Large intestine (tissue), 3 donors: ENCODE results near the gene C11orf91. TPM values are rescaled to one million over a fixed set of nuclear protein-coding genes. Genes with fewer than 3 reads are reported as not detected.
"Not testable (repeated sequence)": the region's sequence is repeated elsewhere in the genome, so short reads cannot be mapped to it uniquely, and the experiment has no call there.

ENCODE experiments used
- DNase-seq, 2 donors: peaks; one replicate each; pipeline versions ENCODE4 v3.0.0 to v3.0.0-alpha.2; 2013
- H3K27ac ChIP-seq: one replicate; pipeline ENCODE4 v1.5.1; 2013; ENCODE audit warnings: low read length
- H3K27me3 ChIP-seq: 2 replicates; pipeline ENCODE4 v1.6.1; 2013; ENCODE audit warnings: low read length; ENCODE audit not compliant: control insufficient read depth, insufficient read depth
- H3K36me3 ChIP-seq: 2 replicates; pipeline ENCODE4 v1.6.1; 2013; ENCODE audit warnings: low read length; ENCODE audit not compliant: control insufficient read depth, insufficient read depth
- H3K4me1 ChIP-seq: one replicate; pipeline ENCODE4 v1.6.1; 2013; ENCODE audit warnings: low read length; ENCODE audit not compliant: control insufficient read depth, insufficient read depth
- H3K4me3 ChIP-seq: one replicate; pipeline ENCODE4 v1.5.1; 2013; ENCODE audit warnings: low read length
- H3K9me3 ChIP-seq: one replicate; pipeline ENCODE4 v1.6.1; 2013; ENCODE audit warnings: mild to moderate bottlenecking, low read depth, low read length, moderate library complexity; ENCODE audit not compliant: control insufficient read depth
- WGBS: methylation state at CpG from one replicate; pipeline ENCODE4 v1.1.5; 2013; ENCODE audit warnings: low lambda C conversion rate; ENCODE audit not compliant: insufficient coverage; 5-methylcytosine and 5-hydroxymethylcytosine counted together
- polyA plus RNA-seq: library from polyadenylated mRNA; unstranded; fragments of 120-200 nt; gene quantifications from one replicate; pipeline ENCODE4 v1.2.1, GENCODE V29; 2013

The C11orf91 gene
- polyA plus RNA-seq, 1 donor, result not detected

GRCh38 chr11:33734441-33735270 is 34.0 kb upstream of the C11orf91 start:
- Histone ChIP-seq H3K9me3 (no peaks in the 10 kb centered on the region), H3K36me3 (peaks cover 4% of the 10 kb centered on the region), H3K27ac (peak overlapping the region; percentile 72), H3K4me1 (peaks cover 16% of the 10 kb centered on the region), H3K27me3 (no peaks in the 10 kb centered on the region), H3K4me3 (peak overlapping the region; percentile 67)
- WGBS, result 61% methylated on average over 3 of the region's 15 CpGs
- DNase-seq, result peak in 1 of 2 donors; percentile 32

GRCh38 chr11:33733980-33734379 is 33.4 kb upstream of the C11orf91 start:
- Histone ChIP-seq H3K27me3 (no peaks in the 10 kb centered on the region), H3K9me3 (no peaks in the 10 kb centered on the region), H3K4me1 (peaks cover 16% of the 10 kb centered on the region), H3K4me3 (no peak overlapping the region), H3K36me3 (peaks cover 4% of the 10 kb centered on the region), H3K27ac (no peak overlapping the region)
- no peak for DNase-seq
- 100% methylated on average over 1 of the region's 7 CpGs for WGBS

- WGBS, result 94% methylated on average over 3 of the region's 9 CpGs
- Histone ChIP-seq H3K27me3 (no peaks in the 10 kb centered on the region), H3K9me3 (no peaks in the 10 kb centered on the region), H3K36me3 (peaks cover 4% of the 10 kb centered on the region), H3K27ac (no peak overlapping the region), H3K4me3 (no peak overlapping the region), H3K4me1 (peaks cover 13% of the 10 kb centered on the region)
- no peak for DNase-seq
Observed at GRCh38 chr11:33731723-33732531, 31.3 kb upstream of the C11orf91 start.

- 86% methylated on average over 5 of the region's 7 CpGs for WGBS
- H3K4me3 ChIP-seq, result no peak overlapping the region
- DNase-seq, result no peak
- H3K27ac ChIP-seq, result no peak overlapping the region
- H3K27me3 ChIP-seq, result no peaks in the 10 kb centered on the region
- peaks cover 8% of the 10 kb centered on the region for H3K4me1 ChIP-seq
- H3K9me3 ChIP-seq, result no peaks in the 10 kb centered on the region
- peaks cover 4% of the 10 kb centered on the region for H3K36me3 ChIP-seq
Observed at GRCh38 chr11:33730716-33731115, 30.1 kb upstream of the C11orf91 start.

GRCh38 chr11:33729072-33729664 is 28.5 kb upstream of the C11orf91 start:
- H3K9me3 ChIP-seq, H3K4me3 ChIP-seq, H3K4me1 ChIP-seq, H3K27me3 ChIP-seq, DNase-seq, H3K27ac ChIP-seq, H3K36me3 ChIP-seq: not testable (repeated sequence)
- WGBS, result no CpG with 5 or more reads among the region's 5 CpGs

GRCh38 chr11:33727539-33727938 is 26.9 kb upstream of the C11orf91 start:
- no CpG with 5 or more reads among the region's 1 CpG for WGBS
- H3K4me1 ChIP-seq, result peaks cover 17% of the 10 kb centered on the region

DNA sequence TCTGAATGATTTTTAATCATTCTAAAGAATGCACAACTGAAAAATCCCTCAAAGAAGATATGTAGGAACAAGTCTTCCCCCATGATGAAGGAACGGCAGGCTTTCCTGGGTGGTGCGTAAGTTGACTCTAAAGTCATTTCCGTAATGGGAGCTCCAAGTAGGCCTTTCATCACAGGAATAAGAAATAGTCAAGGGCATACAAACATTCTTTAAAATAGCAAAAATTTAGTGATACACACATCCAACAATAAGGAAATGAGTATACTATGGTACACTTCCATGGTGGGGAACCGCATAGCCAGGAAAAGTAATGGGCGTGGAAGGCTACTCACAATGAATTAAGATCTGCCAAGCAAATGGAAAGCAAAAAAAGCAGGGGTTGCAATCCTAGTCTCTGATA is 24.9 kb upstream of the C11orf91 start:
- Histone ChIP-seq H3K4me3 (no peak overlapping the region), H3K9me3 (no peaks in the 10 kb centered on the region), H3K27ac (no peak overlapping the region), H3K36me3 (peaks cover 17% of the 10 kb centered on the region), H3K4me1 (peaks cover 12% of the 10 kb centered on the region), H3K27me3 (no peaks in the 10 kb centered on the region)
- WGBS, result 67% methylated on average over 2 of the region's 5 CpGs
- DNase-seq, result no peak

More at GRCh38 chr11:33727539-33727938, 26.9 kb upstream of the C11orf91 start:
- H3K36me3 ChIP-seq, H3K27ac ChIP-seq, H3K27me3 ChIP-seq, H3K4me3 ChIP-seq, H3K9me3 ChIP-seq, DNase-seq: not testable (repeated sequence)

GRCh38 chr11:33724644-33725035 is 24.0 kb upstream of the C11orf91 start:
- no peak overlapping the region for H3K4me3 ChIP-seq
- peaks cover 12% of the 10 kb centered on the region for H3K4me1 ChIP-seq
- H3K9me3 ChIP-seq, result no peaks in the 10 kb centered on the region
- no peak for DNase-seq
- no CpG with 5 or more reads among the region's 4 CpGs for WGBS
- H3K36me3 ChIP-seq, result peaks cover 24% of the 10 kb centered on the region
- no peaks in the 10 kb centered on the region for H3K27me3 ChIP-seq
- H3K27ac ChIP-seq, result peak overlapping the region; percentile 70

DNA sequence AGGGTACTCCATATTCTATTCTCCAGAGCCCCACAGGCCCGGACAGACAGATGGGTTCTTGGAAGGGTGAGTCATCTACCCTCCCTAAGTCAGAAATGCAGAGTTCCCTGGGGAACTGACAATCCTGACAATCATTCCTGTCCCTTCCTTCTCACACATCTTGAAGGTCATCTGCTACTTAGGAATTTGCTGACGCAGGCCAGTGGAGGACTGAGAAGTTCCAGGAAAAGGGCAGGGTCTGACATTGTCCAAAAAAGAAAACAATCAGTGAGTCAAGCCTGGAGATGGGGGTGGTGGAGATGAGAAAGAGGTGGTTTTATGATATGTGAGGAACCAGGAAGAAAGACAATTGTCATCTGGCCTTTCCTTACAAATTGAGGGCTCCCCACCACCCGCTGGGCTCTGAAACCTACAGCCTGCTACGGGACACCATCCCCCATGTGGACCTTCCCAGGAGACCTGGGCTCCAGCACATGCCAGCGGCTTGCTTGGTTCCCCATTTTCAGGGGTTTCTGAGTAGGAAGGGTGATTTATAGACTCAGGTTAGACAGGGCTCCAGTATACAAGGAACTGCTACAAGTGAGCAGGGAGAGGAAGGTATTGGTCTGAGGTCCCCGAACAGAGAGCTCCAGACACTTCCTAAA is 22.7 kb upstream of the C11orf91 start:
- Histone ChIP-seq H3K4me1 (peaks cover 12% of the 10 kb centered on the region), H3K4me3 (no peak overlapping the region), H3K27ac (peak overlapping the region; percentile 70), H3K27me3 (no peaks in the 10 kb centered on the region), H3K36me3 (peaks cover 35% of the 10 kb centered on the region), H3K9me3 (no peaks in the 10 kb centered on the region)
- WGBS, result 100% methylated on average over 1 of the region's 6 CpGs
- DNase-seq, result peak in 1 of 2 donors; percentile 42
